SKM-1 treated with dmso at 0.1 percent for 144 hours (cell line): ENCODE measurements around the gene TAS2R10.

ENCODE experiments used
- DNase-seq: peaks from one replicate; lab custom pipeline; 2025; ENCODE audit not compliant: unreplicated experiment; lab: John Stamatoyannopoulos, UW

Gene TAS2R10

GRCh38 chr12:10783252-10783651 lies 42.9 kb downstream of the TAS2R10 start:
- no peak for DNase-seq

- DNase-seq: no peak
These were observed 47.1 kb downstream of the TAS2R10 start for GRCh38 chr12:10779103-10779502.
